HG03354 (cell line): ENCODE results near the gene TKFC.

ENCODE experiments used
- ATAC-seq: cut with Tn5 transposase; IDR thresholded peaks from one replicate; pipeline ENCODE4 v1.9.1; 2021; ENCODE audit warnings: mild to moderate bottlenecking; ENCODE audit not compliant: unreplicated experiment, poor library complexity, severe bottlenecking

Gene TKFC

GRCh38 chr11:61342207-61342803, 9.3 kb downstream of the TKFC start:
- no peak for ATAC-seq

- no peak for ATAC-seq
Measured at GRCh38 chr11:61343792-61344745, 11.0 kb downstream of the TKFC start.

GRCh38 chr11:61345170-61345610, 12.2 kb downstream of the TKFC start:
- no peak for ATAC-seq

GRCh38 chr11:61345954-61346843, 13.2 kb downstream of the TKFC start:
- no peak for ATAC-seq

GRCh38 chr11:61347916-61348461, 15.0 kb downstream of the TKFC start:
- no peak for ATAC-seq

GRCh38 chr11:61349189-61349751, 16.2 kb downstream of the TKFC start:
- ATAC-seq, result no peak

GRCh38 chr11:61349916-61350315, 16.9 kb downstream of the TKFC start:
- no peak for ATAC-seq

GRCh38 chr11:61350336-61350735, 17.3 kb downstream of the TKFC start:
- ATAC-seq, result no peak

- ATAC-seq, result no peak
Measured at GRCh38 chr11:61350803-61351202, 17.8 kb downstream of the TKFC start.

GRCh38 chr11:61352038-61352437, 19.0 kb downstream of the TKFC start:
- ATAC-seq, result no peak

- ATAC-seq, result no peak
Measured at GRCh38 chr11:61353131-61354067, 20.4 kb downstream of the TKFC start.

GRCh38 chr11:61354208-61354607, 21.2 kb downstream of the TKFC start:
- ATAC-seq, result no peak

- no peak for ATAC-seq
Measured at GRCh38 chr11:61356706-61357105, 23.7 kb downstream of the TKFC start.

GRCh38 chr11:61357233-61357893, 24.3 kb downstream of the TKFC start:
- peak; percentile 54 for ATAC-seq

- ATAC-seq, result no peak
Measured at GRCh38 chr11:61357894-61358239, 24.8 kb downstream of the TKFC start.

GRCh38 chr11:61358566-61358965, 25.5 kb downstream of the TKFC start:
- ATAC-seq, result no peak

- no peak for ATAC-seq
Measured at GRCh38 chr11:61359516-61359915, 26.5 kb downstream of the TKFC start.

GRCh38 chr11:61361237-61361740, 28.3 kb downstream of the TKFC start:
- ATAC-seq, result no peak
